PC-3 (cell line): ENCODE measurements around the gene EDEM3. TPM values are rescaled to one million over a fixed set of nuclear protein-coding genes. Genes with fewer than 3 reads are reported as not detected.
"Not testable (repeated sequence)": the region's sequence is repeated elsewhere in the genome, so short reads cannot be mapped to it uniquely, and the experiment has no call there.

Source experiments
- ATAC-seq: fragments of 200-7000 bp; cut with Tn5 transposase; 2 replicates; pipeline ENCODE4 v1.9.1; 2020; ENCODE audit warnings: mild to moderate bottlenecking, moderate library complexity
- BruUV-seq: library from RNA; stranded (reverse); fragments of 400-500 nt; replicated peaks from 2 replicates; lab custom pipeline; 2021; lab: Mats Ljungman, UMichigan
- CTCF ChIA-PET: fragments of 300-600 bp; sonication (Branson Sonifier 250); formaldehyde crosslinking; loops from one replicate; lab custom pipeline; 2022; ENCODE audit warnings: antibody characterized with exemption; lab: Charles Lee
- POLR2A ChIA-PET: fragments of 300-600 bp; sonication (Branson Sonifier 250); formaldehyde crosslinking; loops from one replicate; lab custom pipeline; 2022; ENCODE audit warnings: antibody characterized with exemption; ENCODE audit not compliant: unreplicated experiment; lab: Charles Lee
- DNase-seq: peaks from one replicate; pipeline ENCODE4 v3.0.0-alpha.2; 2015
- H2AFZ ChIP-seq: fragments of 300-600 bp; sonication (generic); 2 replicates; pipeline ENCODE4 v1.6.0; 2016; ENCODE audit warnings: antibody characterized with exemption, low read length
- H3F3A ChIP-seq: fragments of 300-600 bp; sonication (generic); one replicate; pipeline ENCODE4 v1.6.0; 2017; ENCODE audit warnings: antibody characterized with exemption, low read length, control low read depth, mild to moderate bottlenecking; ENCODE audit not compliant: unreplicated experiment
- H3K27ac ChIP-seq: fragments of 300-600 bp; sonication (generic); 2 replicates; pipeline ENCODE4 v1.5.1; 2016; ENCODE audit warnings: mild to moderate bottlenecking, low read length
- H3K27me3 ChIP-seq: fragments of 300-600 bp; sonication (generic); 2 replicates; pipeline ENCODE4 v1.6.1; 2016; ENCODE audit warnings: low read length, mixed read lengths
- H3K36me3 ChIP-seq: fragments of 300-600 bp; sonication (generic); 2 replicates; pipeline ENCODE4 v1.6.1; 2016; ENCODE audit warnings: low read depth, mixed run types, low read length, mixed read lengths
- H3K4me1 ChIP-seq: fragments of 300-600 bp; sonication (generic); 2 replicates; pipeline ENCODE4 v1.5.1; 2016; ENCODE audit warnings: low read length; ENCODE audit not compliant: insufficient read depth
- H3K4me2 ChIP-seq: fragments of 300-600 bp; sonication (generic); 2 replicates; pipeline ENCODE4 v1.6.0; 2016; ENCODE audit warnings: low read length
- H3K4me3 ChIP-seq: fragments of 300-600 bp; sonication (generic); 2 replicates; pipeline ENCODE4 v1.5.1; 2016; ENCODE audit warnings: mild to moderate bottlenecking, low read length, mixed read lengths
- H3K79me2 ChIP-seq: fragments of 300-600 bp; sonication (generic); 2 replicates; pipeline ENCODE4 v1.6.1; 2017; ENCODE audit warnings: low read length, mixed read lengths
- H3K9ac ChIP-seq: fragments of 300-600 bp; sonication (generic); 2 replicates; pipeline ENCODE4 v1.6.0; 2016; ENCODE audit warnings: mild to moderate bottlenecking, low read length
- H3K9me2 ChIP-seq: fragments of 300-600 bp; sonication (generic); replicated peaks from 2 replicates; pipeline ENCODE4 v1.6.1; 2016; ENCODE audit warnings: mixed run types, low read length, mixed read lengths
- H3K9me3 ChIP-seq: fragments of 300-600 bp; sonication (generic); 2 replicates; pipeline ENCODE4 v1.6.1; 2016; ENCODE audit warnings: low read length, mixed read lengths
- H4K20me1 ChIP-seq: fragments of 300-600 bp; sonication (generic); 2 replicates; pipeline ENCODE4 v1.6.1; 2016; ENCODE audit warnings: low read length, mixed read lengths
- EZH2 ChIP-seq: fragments of 300-600 bp; sonication (generic); IDR thresholded peaks from one replicate; pipeline ENCODE4 v1.6.1; 2017; ENCODE audit warnings: antibody characterized with exemption, mild to moderate bottlenecking, low read length; ENCODE audit not compliant: unreplicated experiment
- EZH2phosphoT487 ChIP-seq: fragments of 300-600 bp; sonication (generic); IDR thresholded peaks from 2 replicates; pipeline ENCODE4 v1.6.1; 2018; ENCODE audit warnings: mild to moderate bottlenecking, antibody characterized with exemption, low read length, borderline replicate concordance
- intact Hi-C: fragments of 100-400 bp; cut with micrococcal nuclease; formaldehyde crosslinking; loops from 2 replicates; pipeline ENCODE4 v1.9.0; 2023
- total RNA-seq: library from RNA; depleted of rRNA; stranded (reverse); fragments of >200 nt; gene quantifications from 2 replicates; pipeline ENCODE4 v1.2.3, GENCODE V29; 2014
- TF ChIP-seq, protein P1 (sequence below): fragments of 300-600 bp; sonication (generic); conservative IDR thresholded peaks from 2 replicates; pipeline ENCODE4 v1.5.1; 2017; ENCODE audit warnings: antibody characterized with exemption, low read depth, mild to moderate bottlenecking, low read length

The EDEM3 gene
- total RNA-seq, 1 experiment from 2014 or later = 16.2 TPM

DNA sequence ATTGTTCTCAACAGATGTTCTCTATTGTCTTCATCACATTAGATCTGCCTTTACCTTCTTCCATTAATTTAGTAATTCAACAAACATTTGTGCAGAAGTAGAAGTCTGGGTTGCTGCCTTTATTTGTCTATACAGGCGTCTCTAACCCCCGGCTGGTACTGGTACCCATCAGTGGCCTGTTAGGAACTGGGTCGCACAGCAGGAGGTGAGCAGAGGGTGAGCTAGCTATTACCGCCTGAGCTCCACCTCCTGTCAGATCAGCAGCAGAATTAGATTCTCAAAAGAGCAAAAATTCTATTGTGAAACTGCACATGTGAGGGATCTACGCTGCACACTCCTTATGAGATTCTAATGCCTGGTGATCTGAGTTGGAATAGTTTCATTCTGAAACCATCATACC lies 12.9 kb upstream of the EDEM3 start:
- no peaks in the 10 kb centered on the region for H3K36me3 ChIP-seq

DNA sequence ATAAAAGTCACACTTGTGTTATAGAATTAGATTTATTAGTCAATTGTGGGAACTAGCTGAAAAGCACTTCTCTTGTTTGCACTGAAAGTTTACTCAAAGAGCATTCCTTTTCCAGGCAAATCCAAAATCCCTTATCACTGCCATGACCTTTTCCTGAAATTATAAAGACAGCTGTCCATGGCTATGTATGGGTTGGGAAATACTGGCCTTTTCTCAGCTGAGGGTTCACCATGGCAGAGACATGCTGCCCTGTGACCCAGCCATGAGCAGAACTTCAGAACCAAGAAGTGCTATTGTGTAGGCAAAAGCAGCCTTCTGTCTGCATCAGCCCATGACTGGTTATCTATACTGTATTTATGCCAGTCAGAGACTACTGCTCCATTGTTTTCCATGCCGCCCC lies 9.8 kb upstream of the EDEM3 start:
- no peaks in the 10 kb centered on the region for H3K79me2 ChIP-seq
- TF ChIP-seq EZH2phosphoT487 = no peak
- ChIA-PET CTCF (no interaction called here), POLR2A (no interaction called here)
- DNase-seq (no peak), ATAC-seq (no peak)
- intact Hi-C loops = no loop called here
- no peaks in the 10 kb centered on the region for H3K27me3 ChIP-seq
- H3K36me3 ChIP-seq = no peaks in the 10 kb centered on the region
- H3K9me3 ChIP-seq = no peaks in the 10 kb centered on the region
- no peak overlapping the region for H2AFZ ChIP-seq
- H3F3A ChIP-seq = no peaks in the 10 kb centered on the region
- H3K27ac ChIP-seq = no peak overlapping the region
- no peaks in the 10 kb centered on the region for H3K9me2 ChIP-seq
- H3K4me2 ChIP-seq = no peak overlapping the region
- H3K4me3 ChIP-seq = no peak overlapping the region
- H3K4me1 ChIP-seq = peaks cover 4% of the 10 kb centered on the region
- BruUV-seq = no TSS peak
- H3K9ac ChIP-seq = no peak overlapping the region
- H4K20me1 ChIP-seq = no peaks in the 10 kb centered on the region

More for the DNA sequence above, 12.9 kb upstream of the EDEM3 start:
- Histone ChIP-seq H3K27ac (no peak overlapping the region), H3K9me2 (no peaks in the 10 kb centered on the region), H3K4me3 (no peak overlapping the region), H3K4me2 (no peak overlapping the region), H4K20me1 (no peaks in the 10 kb centered on the region), H3K79me2 (no peaks in the 10 kb centered on the region), H3K27me3 (no peaks in the 10 kb centered on the region), H2AFZ (no peak overlapping the region), H3F3A (no peaks in the 10 kb centered on the region), H3K4me1 (no peaks in the 10 kb centered on the region), H3K9me3 (no peaks in the 10 kb centered on the region), H3K9ac (no peak overlapping the region)
- TF ChIP-seq, protein P1, sequence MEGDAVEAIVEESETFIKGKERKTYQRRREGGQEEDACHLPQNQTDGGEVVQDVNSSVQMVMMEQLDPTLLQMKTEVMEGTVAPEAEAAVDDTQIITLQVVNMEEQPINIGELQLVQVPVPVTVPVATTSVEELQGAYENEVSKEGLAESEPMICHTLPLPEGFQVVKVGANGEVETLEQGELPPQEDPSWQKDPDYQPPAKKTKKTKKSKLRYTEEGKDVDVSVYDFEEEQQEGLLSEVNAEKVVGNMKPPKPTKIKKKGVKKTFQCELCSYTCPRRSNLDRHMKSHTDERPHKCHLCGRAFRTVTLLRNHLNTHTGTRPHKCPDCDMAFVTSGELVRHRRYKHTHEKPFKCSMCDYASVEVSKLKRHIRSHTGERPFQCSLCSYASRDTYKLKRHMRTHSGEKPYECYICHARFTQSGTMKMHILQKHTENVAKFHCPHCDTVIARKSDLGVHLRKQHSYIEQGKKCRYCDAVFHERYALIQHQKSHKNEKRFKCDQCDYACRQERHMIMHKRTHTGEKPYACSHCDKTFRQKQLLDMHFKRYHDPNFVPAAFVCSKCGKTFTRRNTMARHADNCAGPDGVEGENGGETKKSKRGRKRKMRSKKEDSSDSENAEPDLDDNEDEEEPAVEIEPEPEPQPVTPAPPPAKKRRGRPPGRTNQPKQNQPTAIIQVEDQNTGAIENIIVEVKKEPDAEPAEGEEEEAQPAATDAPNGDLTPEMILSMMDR = no peak
- no peak for TF ChIP-seq EZH2phosphoT487
- no peak for TF ChIP-seq EZH2
- DNase-seq (no peak), ATAC-seq (no peak)
- POLR2A ChIA-PET = no interaction called here
- BruUV-seq = no TSS peak
- intact Hi-C loops = no loop called here
- CTCF ChIA-PET = no interaction called here

DNA sequence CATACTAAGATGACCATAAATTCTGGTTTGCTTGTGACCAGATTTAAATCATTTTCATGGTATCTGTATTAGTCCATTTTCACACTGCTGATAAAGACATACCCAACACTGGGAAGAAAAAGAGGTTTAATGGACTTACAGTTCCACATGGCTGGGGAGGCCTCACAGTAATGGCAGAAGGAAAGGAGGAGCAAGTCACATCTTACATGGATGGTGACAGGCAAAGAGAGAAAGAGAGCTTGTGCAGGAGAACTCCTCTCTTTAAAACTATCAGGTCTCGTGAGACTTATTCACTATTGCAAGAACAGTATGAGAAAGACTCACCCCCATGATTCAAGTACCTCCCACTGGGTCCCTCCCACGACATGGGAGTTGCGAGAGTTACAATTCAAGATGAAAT lies 8.9 kb upstream of the EDEM3 start:
- H3K27ac ChIP-seq, H3K9me2 ChIP-seq, H3K27me3 ChIP-seq, DNase-seq, H3K79me2 ChIP-seq, H4K20me1 ChIP-seq, ATAC-seq, H3F3A ChIP-seq, BruUV-seq, H3K9me3 ChIP-seq, intact Hi-C loops, H3K9ac ChIP-seq, H3K36me3 ChIP-seq, H3K4me3 ChIP-seq, POLR2A ChIA-PET, H3K4me2 ChIP-seq, CTCF ChIA-PET, H2AFZ ChIP-seq: not testable (repeated sequence)
- H3K4me1 ChIP-seq = peaks cover 13% of the 10 kb centered on the region

DNA sequence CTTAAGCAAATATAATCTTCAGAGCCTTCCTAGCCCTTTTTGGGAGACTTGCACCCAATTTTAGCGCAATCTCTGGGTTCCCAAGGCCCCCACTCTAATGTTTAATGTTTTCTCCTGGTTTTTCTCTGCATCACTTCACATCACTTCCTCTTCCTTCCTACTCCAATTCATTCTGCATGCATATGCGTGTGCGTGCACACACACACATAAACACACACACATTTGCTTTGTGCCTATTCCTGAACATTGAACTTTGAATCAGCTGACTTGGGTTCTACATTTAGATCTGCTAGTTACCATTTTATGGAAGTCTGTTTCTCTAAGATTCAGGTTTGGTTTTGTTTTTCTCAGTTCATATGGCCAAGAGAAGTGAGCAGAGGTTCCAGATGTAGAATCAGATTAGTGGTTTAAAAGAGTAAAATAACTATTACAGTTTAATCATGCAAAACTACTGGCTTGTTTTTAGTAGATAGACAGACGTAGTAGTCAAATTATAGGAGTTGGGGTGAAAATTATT lies 7.4 kb upstream of the EDEM3 start:
- ChIA-PET POLR2A (no interaction called here), CTCF (no interaction called here)
- no peaks in the 10 kb centered on the region for H3K36me3 ChIP-seq
- H3K4me3 ChIP-seq = no peak overlapping the region
- no peaks in the 10 kb centered on the region for H4K20me1 ChIP-seq
- no peak for TF ChIP-seq EZH2
- TF ChIP-seq, protein P1 = no peak
- TF ChIP-seq EZH2phosphoT487 = no peak
- intact Hi-C loops = no loop called here
- ATAC-seq (no peak), DNase-seq (no peak)
- no peak overlapping the region for H3K9ac ChIP-seq
- H3K9me3 ChIP-seq = no peaks in the 10 kb centered on the region
- H2AFZ ChIP-seq = no peak overlapping the region
- H3K79me2 ChIP-seq = no peaks in the 10 kb centered on the region
- no TSS peak for BruUV-seq
- no peaks in the 10 kb centered on the region for H3K9me2 ChIP-seq
- H3K4me2 ChIP-seq = no peak overlapping the region
- H3K4me1 ChIP-seq = peaks cover 13% of the 10 kb centered on the region
- no peak overlapping the region for H3K27ac ChIP-seq
- H3F3A ChIP-seq = no peaks in the 10 kb centered on the region
- H3K27me3 ChIP-seq = no peaks in the 10 kb centered on the region
